Fibroblast of pulmonary artery (primary cell): Measurements from ENCODE around the gene FBXO10.
A peak's percentile ranks its signal among the peaks of the same experiment; 100 is the strongest.
"Not testable (repeated sequence)": the region's sequence is repeated elsewhere in the genome, so short reads cannot be mapped to it uniquely, and the experiment has no call there.

Experiments
- DNase-seq: peaks from one replicate; pipeline ENCODE4 v3.0.0-alpha.2; 2010; ENCODE audit warnings: low read depth
- H3K4me3 ChIP-seq: replicated peaks from 2 replicates; pipeline ENCODE4 v1.5.1; 2011; ENCODE audit warnings: low read depth, mild to moderate bottlenecking, control low read depth, low read length, moderate library complexity
- CTCF ChIP-seq: IDR thresholded peaks from 2 replicates; pipeline ENCODE4 v1.5.1; 2011; ENCODE audit warnings: mild to moderate bottlenecking, control low read depth, low read length, inconsistent platforms; ENCODE audit errors: missing control alignments

The FBXO10 gene

GRCh38 chr9:37486616-37487548 is 89.3 kb downstream of the FBXO10 start:
- peak; percentile 95 for DNase-seq
- no peak for TF ChIP-seq CTCF
- H3K4me3 ChIP-seq = peak overlapping the region; percentile 78

- DNase-seq = no peak
These were observed 89.9 kb downstream of the FBXO10 start for GRCh38 chr9:37486256-37486615.

GRCh38 chr9:37485389-37486255 is 90.6 kb downstream of the FBXO10 start, which contains the start of gene POLR1E:
Gene POLR1E (plus strand): TSS chr9:37485948. CDS start chr9:37486048, 100 bp downstream.
- DNase-seq = peak; percentile 91
- H3K4me3 ChIP-seq = peak within 1 kb of the TSS; percentile 78
- no peak for TF ChIP-seq CTCF

More at GRCh38 chr9:37486256-37486615, 89.9 kb downstream of the FBXO10 start:
- peak overlapping the region; percentile 78 for H3K4me3 ChIP-seq
- TF ChIP-seq CTCF = no peak

- no peak overlapping the region for H3K4me3 ChIP-seq
- TF ChIP-seq CTCF = no peak
- no peak for DNase-seq
These were observed 95.4 kb downstream of the FBXO10 start for GRCh38 chr9:37480759-37481158.

- H3K4me3 ChIP-seq, DNase-seq: not testable (repeated sequence)
These were observed 98.1 kb downstream of the FBXO10 start for GRCh38 chr9:37477987-37478619.

GRCh38 chr9:37477443-37477842 is 98.7 kb downstream of the FBXO10 start:
- DNase-seq, H3K4me3 ChIP-seq: not testable (repeated sequence)

GRCh38 chr9:37476930-37477329 is 99.2 kb downstream of the FBXO10 start:
- TF ChIP-seq CTCF = no peak
- DNase-seq = no peak
- H3K4me3 ChIP-seq = no peak overlapping the region
